Vein endothelial cell (primary cell): ENCODE results near the gene ALG3. TPM values are rescaled to one million over a fixed set of nuclear protein-coding genes. Genes with fewer than 3 reads are reported as not detected.

Experiments used
- small RNA-seq: library from RNA; depleted of rRNA; stranded (forward); fragments of <200 nt; gene quantifications from one replicate; pipeline ENCODE3, GENCODE V24; 2012
- total RNA-seq: library from RNA; depleted of rRNA; stranded (reverse); fragments of >200 nt; gene quantifications from 2 replicates; pipeline ENCODE4 v1.2.3, GENCODE V29; 2012

Gene ALG3
- total RNA-seq, result 30.5 and 40.5 TPM in 2 replicates

DNA sequence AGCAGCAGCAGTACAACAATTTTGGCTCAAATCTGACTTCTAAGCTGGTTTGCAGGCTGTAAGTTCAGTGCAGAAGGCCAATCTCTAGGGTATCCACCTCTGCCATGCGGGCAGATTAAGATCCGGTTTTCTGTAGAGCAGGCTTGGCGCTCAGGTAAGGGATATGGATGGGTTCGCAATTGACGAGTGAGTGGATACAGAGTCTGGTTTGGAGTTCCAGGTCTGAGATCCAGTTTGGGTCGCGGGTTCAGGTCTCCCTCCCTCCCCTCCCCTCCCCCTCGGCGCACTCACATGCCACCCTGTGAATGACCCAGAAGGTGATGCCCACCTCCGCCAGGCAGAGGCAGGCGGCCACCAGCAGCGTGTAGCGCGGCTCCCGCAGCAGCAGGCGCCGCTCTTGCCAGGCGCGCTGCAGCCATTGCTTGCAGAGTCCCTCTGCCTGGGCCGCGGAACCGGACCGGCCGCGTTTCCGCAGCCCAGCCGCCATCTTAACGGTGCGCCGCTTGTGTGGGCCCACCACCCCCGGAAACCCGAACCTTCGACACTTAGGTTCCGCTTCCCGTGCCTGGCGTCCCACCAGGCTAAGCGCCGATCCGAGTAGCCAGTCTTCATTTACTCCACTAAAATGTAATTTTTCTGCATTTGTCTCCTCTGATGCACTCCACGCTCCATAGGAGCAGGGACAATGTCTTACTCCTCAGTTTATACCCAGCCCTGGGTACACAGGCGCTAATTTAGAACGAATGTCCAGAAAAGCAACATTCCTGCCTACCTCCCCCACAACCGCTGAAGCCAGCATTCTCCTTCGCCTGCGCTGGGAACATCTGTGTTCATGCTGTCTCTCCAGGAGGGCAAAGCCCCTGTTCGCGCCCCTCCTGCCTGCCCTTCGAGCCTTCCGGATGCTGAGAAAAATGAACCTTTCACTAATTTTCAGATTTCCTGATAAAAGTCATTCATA lies at the start of gene ALG3:
ALG3 (minus strand) TSS at position 509 of the 958 bp plus-strand sequence; CDS start at position 487, 22 bp downstream.

GRCh38 chr3:184275961-184276910 lies 27.5 kb upstream of the ALG3 start, which contains the start of gene ECE2:
ECE2 (plus strand) TSS chr3:184276022; CDS start chr3:184276154, 132 bp downstream.

DNA sequence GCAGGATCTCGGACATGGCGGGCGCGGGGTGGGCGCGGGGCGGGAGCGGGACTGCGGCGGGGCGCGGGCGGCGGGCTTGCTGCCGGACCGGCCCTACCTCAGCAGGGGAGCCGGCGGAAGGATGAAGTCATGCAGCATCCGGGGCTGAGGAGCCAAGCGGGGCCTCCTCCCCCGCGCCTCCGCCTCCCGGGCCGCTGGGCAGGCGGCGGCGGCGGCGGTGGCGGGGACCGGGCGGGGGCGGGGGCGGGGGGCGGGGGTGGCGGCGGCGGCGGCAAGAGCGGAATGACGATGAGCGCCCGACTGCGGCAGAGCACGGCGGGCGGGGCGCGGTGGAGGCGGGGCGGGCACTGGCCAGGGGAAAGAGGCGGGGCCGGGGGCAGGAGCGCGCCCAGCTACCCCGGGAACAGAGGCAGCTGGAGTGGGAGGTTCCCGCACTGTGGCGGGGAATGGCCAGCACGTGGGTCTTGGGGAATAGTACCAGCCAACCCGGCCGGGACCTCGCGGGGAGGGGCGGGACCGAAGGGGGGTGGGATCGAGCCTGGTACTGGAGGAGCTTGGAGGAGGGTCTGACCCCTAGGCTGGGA lies 12.6 kb upstream of the ALG3 start, which contains the start of gene CAMK2N2:
CAMK2N2 (minus strand) TSS at position 284 of the 584 bp plus-strand sequence; CDS start at position 16, 268 bp downstream.

GRCh38 chr3:184249412-184250166 lies 827 bp upstream of the ALG3 start, which contains the start of gene EEF1AKMT4:
EEF1AKMT4 (plus strand) TSS chr3:184249672; CDS start chr3:184249695, 23 bp downstream.

GRCh38 chr3:184229394-184230080 lies 19.2 kb downstream of the ALG3 start, which contains the start of gene VWA5B2:
VWA5B2 (plus strand) TSS chr3:184229585; CDS start chr3:184230529, 944 bp downstream.

Small RNAs within 50 kb of the gene (small RNA-seq; reads per million reads assigned to genes)
- gene MIR1224, result not detected

Other genes with a start within 250 kb of the ALG3 start
- gene ABCC5, start 231.1 kb downstream of the ALG3 start, total RNA-seq, result 13.7 and 14.6 TPM in 2 replicates
- not detected in 2 replicates for gene HTR3D, start 217.2 kb downstream of the ALG3 start, total RNA-seq
- not detected in 2 replicates for gene HTR3C, start 195.9 kb downstream of the ALG3 start, total RNA-seq
- not detected in 2 replicates for gene HTR3E, start 151.9 kb downstream of the ALG3 start, total RNA-seq
- gene EIF2B5, start 113.6 kb downstream of the ALG3 start, total RNA-seq, result 40.2 and 40.5 TPM in 2 replicates
- gene DVL3, start 93.6 kb downstream of the ALG3 start, total RNA-seq, result 31.6 and 34.0 TPM in 2 replicates
- gene AP2M1, start 74.1 kb downstream of the ALG3 start, total RNA-seq, result 389 and 410 TPM in 2 replicates
- 31.9 and 40.5 TPM in 2 replicates for gene ABCF3, start 62.8 kb downstream of the ALG3 start, total RNA-seq
- gene VWA5B2, start 19.4 kb downstream of the ALG3 start, total RNA-seq, result under 0.01 and 0.10 TPM in 2 replicates
- gene EEF1AKMT4, start 710 bp upstream of the ALG3 start, total RNA-seq, result 3.3 and 6.2 TPM in 2 replicates
- gene CAMK2N2, start 12.6 kb upstream of the ALG3 start, total RNA-seq, result not detected in 2 replicates
- gene ECE2, start 27.1 kb upstream of the ALG3 start, total RNA-seq, result not detected in 2 replicates
- gene PSMD2, start 50.3 kb upstream of the ALG3 start, total RNA-seq, result 463 and 575 TPM in 2 replicates
- 309 and 376 TPM in 2 replicates for gene EIF4G1, start 65.6 kb upstream of the ALG3 start, total RNA-seq
- 26.9 and 28.7 TPM in 2 replicates for gene FAM131A, start 88.6 kb upstream of the ALG3 start, total RNA-seq
- gene CLCN2, start 112.6 kb upstream of the ALG3 start, total RNA-seq, result 4.4 and 4.6 TPM in 2 replicates
- 78.7 and 87.9 TPM in 2 replicates for gene POLR2H, start 112.7 kb upstream of the ALG3 start, total RNA-seq
- not detected in 2 replicates for gene THPO, start 129.2 kb upstream of the ALG3 start, total RNA-seq
- under 0.01 and 0.19 TPM in 2 replicates for gene CHRD, start 131.1 kb upstream of the ALG3 start, total RNA-seq